Measurements from ENCODE around the gene TNFRSF12A.

DNA sequence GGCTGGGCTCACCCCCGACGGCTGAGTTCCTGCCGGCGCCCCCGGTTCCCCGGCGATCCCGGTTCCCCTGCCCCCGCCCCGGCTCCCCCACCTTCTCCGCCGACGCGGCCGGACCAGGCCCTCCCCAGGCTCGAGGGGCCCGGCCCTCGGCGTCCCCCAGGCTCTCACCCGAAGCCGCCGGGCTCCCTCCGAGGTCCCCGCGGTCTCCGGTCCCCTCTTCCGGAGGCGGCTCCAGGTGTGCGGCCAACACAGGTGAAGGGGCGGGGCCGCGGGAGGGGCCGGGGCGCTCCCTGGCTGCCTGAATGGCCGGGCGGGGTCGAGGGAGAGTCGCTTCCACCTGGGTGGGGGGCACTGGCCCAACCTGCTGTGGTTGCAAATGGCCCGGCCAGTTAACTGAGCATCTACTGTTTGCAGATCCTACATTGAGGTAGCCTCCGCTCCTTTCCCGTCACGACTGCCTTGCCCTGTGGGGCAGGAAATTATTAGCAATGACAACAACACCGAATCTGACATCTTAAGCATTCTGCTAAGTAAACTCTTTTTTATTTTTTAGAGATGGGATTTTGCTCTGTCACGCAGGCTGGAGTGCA lies 16.7 kb downstream of the TNFRSF12A start, which contains the start of gene BICDL2:
- TF ChIP-seq NFE2L2 (conservative IDR thresholded peaks at IDR 0.05; ENCODE audit: low read length) (no peak), CTCF (IDR thresholded peaks at IDR 0.05) (no peak), POLR2A (IDR thresholded peaks at IDR 0.05; ENCODE audit: low read length) (no peak), ELK1 (IDR thresholded peaks at IDR 0.05; ENCODE audit: low read depth, low read length) (no peak), MAZ (IDR thresholded peaks at IDR 0.05; ENCODE audit: borderline replicate concordance, low read depth, low read length) (no peak), RFX5 (IDR thresholded peaks at IDR 0.05) (no peak), SMC3 (IDR thresholded peaks at IDR 0.05) (no peak), USF2 (IDR thresholded peaks at IDR 0.05) (no peak)
